Psoas muscle (tissue), 8 donors: ENCODE measurements around the gene GAPVD1. TPM values are rescaled to one million over a fixed set of nuclear protein-coding genes. Genes with fewer than 3 reads are reported as not detected.
A peak's percentile ranks its signal among the peaks of the same experiment; 100 is the strongest.

Experiments used
- ATAC-seq, 4 donors: fragments of 200-7000 bp; cut with Tn5 transposase; one replicate each; pipeline ENCODE4 v1.9.1; 2020; ENCODE audit warnings: moderate library complexity in 3 of 4, mild to moderate bottlenecking in 2 of 4
- DNase-seq, 2 donors: peaks; one replicate each; pipeline ENCODE4 v3.0.0-alpha.2; 2020
- H3K27ac ChIP-seq: fragments of 200-600 bp; one replicate; pipeline ENCODE4 v1.8.0; 2022
- H3K27me3 ChIP-seq, 3 donors: fragments of 200-600 bp in 1 of 3; one replicate each; pipeline versions ENCODE4 v1.6.1 to v1.8.0; 2013 to 2022; ENCODE audit warnings: low read length in 2 of 3, mild to moderate bottlenecking in 2 of 3, moderate library complexity in 1 of 3; ENCODE audit not compliant: insufficient read depth in 3 of 3
- H3K36me3 ChIP-seq, 2 donors: fragments of 200-600 bp in 1 of 2; one replicate each; pipeline versions ENCODE4 v1.6.1 to v1.8.0; 2013 to 2022; ENCODE audit warnings: low read depth in 1 of 2, mild to moderate bottlenecking in 1 of 2, moderate library complexity in 1 of 2; ENCODE audit not compliant: insufficient read depth in 1 of 2
- H3K4me1 ChIP-seq: fragments of 200-600 bp; one replicate; pipeline ENCODE4 v1.8.0; 2022
- H3K4me3 ChIP-seq: fragments of 200-600 bp; one replicate; pipeline ENCODE4 v1.8.0; 2022; ENCODE audit warnings: mild to moderate bottlenecking
- H3K9me3 ChIP-seq: fragments of 200-600 bp; one replicate; pipeline ENCODE4 v1.8.0; 2022
- CTCF ChIP-seq: fragments of 200-600 bp; IDR thresholded peaks from one replicate; pipeline ENCODE4 v1.8.0; 2022; ENCODE audit warnings: antibody characterized with exemption
- WGBS, 3 donors: extraction: QIAGEN DNeasy Blood & Tissue Kit; methylation state at CpG; one replicate each; pipeline versions ENCODE4 v1.1.6 to v1.1.7; 2013; 5-methylcytosine and 5-hydroxymethylcytosine counted together
- intact Hi-C, 2 donors: fragments of 100-400 bp; cut with DNase I; formaldehyde crosslinking; loops; one replicate each; pipeline versions ENCODE4 v1.11.0 to v1.14.2; 2022
- polyA plus RNA-seq, 3 donors: library from polyadenylated mRNA; stranded (reverse); fragments of 200-250 nt; gene quantifications; one replicate each; pipeline ENCODE4 v1.2.3, GENCODE V29; 2013
- total RNA-seq, 4 donors: library from RNA; stranded (reverse); fragmentation: NEBNext Ultra II Directional in 2 of 4; extraction: Animal tissue kit (Norgen Biotek cat#: 25700) in 2 of 4; gene quantifications; one replicate each; pipeline versions ENCODE4 v1.2.1 to v1.2.4, GENCODE V29; 2021 to 2023
- donor health status: healthy with polysubstance abuse.
- donor health status: DM: no; HTN: no; CAD: no; lungs with moderate emphysema.
- donor health status: Bipolar disorder and iron deficiency.
- donor health status: healthy.
- donor health status: DM: yes; HTN: yes; CAD: no.
- donor health status: DM: no; HTN: no; CAD: no.
- donor health status: DM: no; HTN: no; CAD: no.
- donor health status: DM: yes; HTN: yes; CAD: no.

Gene GAPVD1
- total and polyA plus RNA-seq, 7 donors: 9.7 to 49.3 (median 33.0) TPM

GRCh38 chr9:125337236-125337635 is 75.6 kb downstream of the GAPVD1 start:
- WGBS, 3 donors: 72 to 82% (median 77%) methylated on average over 8 of the region's 8 CpGs
- no peaks in the 10 kb centered on the region for H3K4me1 ChIP-seq

GRCh38 chr9:125338929-125339328 is 77.3 kb downstream of the GAPVD1 start:
- H3K9me3 ChIP-seq: no peaks in the 10 kb centered on the region
- H3K27ac ChIP-seq: no peak overlapping the region
- H3K4me3 ChIP-seq: no peak overlapping the region
- no peak for TF ChIP-seq CTCF
- H3K27me3 ChIP-seq: no peaks in the 10 kb centered on the region
- H3K36me3 ChIP-seq: peaks cover 3 to 95% of the 10 kb centered on the region in 2 donors
- ATAC-seq (no peak), DNase-seq (no peak)
- H3K4me1 ChIP-seq: no peaks in the 10 kb centered on the region
- 94 to 95% (median 94%) methylated on average over 3 of the region's 3 CpGs for WGBS, 3 donors
- intact Hi-C loops: loop anchor here in 1 of 2 donors (10.0 kb wide), 1 partner anchor 404 kb away; no protein-coding TSS in a partner anchor

More at GRCh38 chr9:125337236-125337635, 75.6 kb downstream of the GAPVD1 start:
- no peak overlapping the region for H3K4me3 ChIP-seq
- no peaks in the 10 kb centered on the region for H3K27me3 ChIP-seq
- H3K36me3 ChIP-seq: peaks cover 3 to 96% of the 10 kb centered on the region in 2 donors
- DNase-seq (no peak), ATAC-seq (peak in 2 of 4 donors; percentile 19 to 29)
- intact Hi-C loops: loop anchor here in 1 of 2 donors (10.0 kb wide), 1 partner anchor 402 kb away; no protein-coding TSS in a partner anchor
- TF ChIP-seq CTCF: no peak
- no peaks in the 10 kb centered on the region for H3K9me3 ChIP-seq
- no peak overlapping the region for H3K27ac ChIP-seq

GRCh38 chr9:125341566-125341965 is 79.9 kb downstream of the GAPVD1 start:
- Histone ChIP-seq H3K36me3 (peaks cover 3 to 95% of the 10 kb centered on the region in 2 donors), H3K4me3 (no peak overlapping the region)

GRCh38 chr9:125343518-125344275 is 82.1 kb downstream of the GAPVD1 start:
- H3K36me3 ChIP-seq: peaks cover 2 to 96% of the 10 kb centered on the region in 2 donors

More at GRCh38 chr9:125341566-125341965, 79.9 kb downstream of the GAPVD1 start:
- no peak for TF ChIP-seq CTCF
- intact Hi-C loops: loop anchor here (10.0 kb wide), 1 partner anchor 47 kb away; no protein-coding TSS in a partner anchor
- Histone ChIP-seq H3K27ac (no peak overlapping the region), H3K27me3 (no peaks in the 10 kb centered on the region), H3K9me3 (no peaks in the 10 kb centered on the region), H3K4me1 (no peaks in the 10 kb centered on the region)
- 85 to 91% (median 89%) methylated on average over 4 of the region's 4 CpGs for WGBS, 3 donors
- ATAC-seq (no peak), DNase-seq (no peak)

More at GRCh38 chr9:125343518-125344275, 82.1 kb downstream of the GAPVD1 start:
- no peak overlapping the region for H3K4me3 ChIP-seq
- WGBS, 3 donors: 71 to 84% (median 80%) methylated on average over 3 of the region's 3 CpGs
- H3K27me3 ChIP-seq: no peaks in the 10 kb centered on the region
- no peak overlapping the region for H3K27ac ChIP-seq
- ATAC-seq: peak in 3 of 4 donors; percentile 80 to 85 (median 81)
- DNase-seq: no peak
- TF ChIP-seq CTCF: no peak
- no peaks in the 10 kb centered on the region for H3K4me1 ChIP-seq
- no peaks in the 10 kb centered on the region for H3K9me3 ChIP-seq
- intact Hi-C loops: loop anchor here (10.0 kb wide), 1 partner anchor 49 kb away; no protein-coding TSS in a partner anchor
